ENCODE results near the gene NOB1. TPM values are rescaled to one million over a fixed set of nuclear protein-coding genes. Genes with fewer than 3 reads are reported as not detected.
A peak's percentile ranks its signal among the peaks of the same experiment; 100 is the strongest.
"Not testable (repeated sequence)": the region's sequence is repeated elsewhere in the genome, so short reads cannot be mapped to it uniquely, and the experiment has no call there.

The NOB1 gene
- total RNA-seq, 1 experiment from 2014 or later: 31.9 TPM

DNA sequence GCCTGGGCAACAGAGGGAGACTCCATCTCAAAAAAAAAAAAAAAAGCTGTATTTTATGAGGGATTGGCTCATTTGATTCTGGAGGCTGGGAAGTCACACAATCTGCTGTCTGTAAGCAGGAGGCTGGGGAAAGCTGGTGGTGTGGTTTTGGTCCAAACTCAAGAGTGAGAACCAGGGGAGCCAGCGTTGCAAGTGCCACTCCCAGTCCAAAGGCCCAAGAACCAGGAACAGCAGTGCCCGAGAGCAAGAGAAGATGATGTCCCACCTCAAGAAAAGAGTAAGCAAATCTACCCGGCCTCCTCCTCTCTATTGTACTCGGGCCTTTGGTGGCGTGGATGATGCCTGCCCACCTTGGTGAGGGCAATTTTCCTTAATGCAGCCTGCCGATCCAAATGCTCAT is 22.6 kb downstream of the NOB1 start:
- Histone ChIP-seq H3F3A (ENCODE audit: low read length, unreplicated experiment) (no peaks in the 10 kb centered on the region), H3K4me2 (ENCODE audit: low read length) (no peak overlapping the region), H3K4me1 (ENCODE audit: insufficient read depth, low read length) (peaks cover 15% of the 10 kb centered on the region; the same call in 1 of the 2 replicates), H3K9me3 (ENCODE audit: low read length) (no peaks in the 10 kb centered on the region), H3K4me3 (ENCODE audit: low read length) (no peak overlapping the region), H3K79me2 (ENCODE audit: low read length) (peaks cover 20% of the 10 kb centered on the region), H2AFZ (ENCODE audit: low read length) (no peak overlapping the region), H3K27ac (ENCODE audit: low read length) (no peak overlapping the region), H3K9ac (ENCODE audit: low read length) (no peak overlapping the region), H3K36me3 (ENCODE audit: low read depth, low read length) (no peaks in the 10 kb centered on the region), H4K20me1 (ENCODE audit: low read length) (no peaks in the 10 kb centered on the region), H3K27me3 (ENCODE audit: low read length) (no peaks in the 10 kb centered on the region), H3K9me2 (replicated peaks; ENCODE audit: low read length) (no peaks in the 10 kb centered on the region)
- DNase-seq (no peak), ATAC-seq (no peak)
- CTCF ChIA-PET: no interaction called here
- intact Hi-C loops (cut with micrococcal nuclease): no loop called here
- no TSS peak for BruUV-seq (replicated peaks)
- TF ChIP-seq EZH2phosphoT487 (IDR thresholded peaks at IDR 0.05; ENCODE audit: borderline replicate concordance, low read length) (no peak), EZH2 (IDR thresholded peaks at IDR 0.05; ENCODE audit: low read length, unreplicated experiment) (no peak)
- TF ChIP-seq, protein P1, sequence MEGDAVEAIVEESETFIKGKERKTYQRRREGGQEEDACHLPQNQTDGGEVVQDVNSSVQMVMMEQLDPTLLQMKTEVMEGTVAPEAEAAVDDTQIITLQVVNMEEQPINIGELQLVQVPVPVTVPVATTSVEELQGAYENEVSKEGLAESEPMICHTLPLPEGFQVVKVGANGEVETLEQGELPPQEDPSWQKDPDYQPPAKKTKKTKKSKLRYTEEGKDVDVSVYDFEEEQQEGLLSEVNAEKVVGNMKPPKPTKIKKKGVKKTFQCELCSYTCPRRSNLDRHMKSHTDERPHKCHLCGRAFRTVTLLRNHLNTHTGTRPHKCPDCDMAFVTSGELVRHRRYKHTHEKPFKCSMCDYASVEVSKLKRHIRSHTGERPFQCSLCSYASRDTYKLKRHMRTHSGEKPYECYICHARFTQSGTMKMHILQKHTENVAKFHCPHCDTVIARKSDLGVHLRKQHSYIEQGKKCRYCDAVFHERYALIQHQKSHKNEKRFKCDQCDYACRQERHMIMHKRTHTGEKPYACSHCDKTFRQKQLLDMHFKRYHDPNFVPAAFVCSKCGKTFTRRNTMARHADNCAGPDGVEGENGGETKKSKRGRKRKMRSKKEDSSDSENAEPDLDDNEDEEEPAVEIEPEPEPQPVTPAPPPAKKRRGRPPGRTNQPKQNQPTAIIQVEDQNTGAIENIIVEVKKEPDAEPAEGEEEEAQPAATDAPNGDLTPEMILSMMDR (conservative IDR thresholded peaks at IDR 0.05; ENCODE audit: low read depth, low read length): no peak
- POLR2A ChIA-PET (ENCODE audit: unreplicated experiment): no interaction called here

DNA sequence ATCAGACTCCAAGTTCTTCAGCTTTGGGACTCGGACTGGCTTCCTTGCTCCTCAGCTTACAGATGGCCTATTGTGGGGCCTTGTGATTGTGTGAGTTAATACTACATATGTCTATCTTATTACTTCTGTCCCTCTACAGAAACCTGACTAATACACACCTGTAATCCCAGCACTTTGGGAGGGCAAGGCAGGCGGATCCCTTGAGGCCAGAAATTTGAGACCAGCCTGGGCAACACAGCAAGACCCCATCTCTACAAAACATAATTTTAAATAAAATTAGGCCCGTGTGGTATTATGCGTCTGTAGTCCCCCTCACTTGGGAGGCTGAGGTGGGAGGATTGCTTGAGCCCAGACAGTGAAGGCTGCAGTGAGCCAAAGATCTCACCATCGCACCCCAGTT is 23.4 kb downstream of the NOB1 start:
- H3K36me3 ChIP-seq (ENCODE audit: low read depth, low read length); H3K9me2 ChIP-seq (replicated peaks; ENCODE audit: low read length); POLR2A ChIA-PET (ENCODE audit: unreplicated experiment); BruUV-seq (replicated peaks); H3K9ac ChIP-seq (ENCODE audit: low read length); H2AFZ ChIP-seq (ENCODE audit: low read length); H3K4me3 ChIP-seq (ENCODE audit: low read length); H3K4me2 ChIP-seq (ENCODE audit: low read length); H3K27me3 ChIP-seq (ENCODE audit: low read length); DNase-seq; H3F3A ChIP-seq (ENCODE audit: low read length, unreplicated experiment); H3K27ac ChIP-seq (ENCODE audit: low read length); intact Hi-C loops (cut with micrococcal nuclease); H4K20me1 ChIP-seq (ENCODE audit: low read length); CTCF ChIA-PET; H3K9me3 ChIP-seq (ENCODE audit: low read length); ATAC-seq: not testable (repeated sequence)
- H3K4me1 ChIP-seq (ENCODE audit: insufficient read depth, low read length): peaks cover 19% of the 10 kb centered on the region; the same call in 1 of the 2 replicates
- peaks cover 22% of the 10 kb centered on the region for H3K79me2 ChIP-seq (ENCODE audit: low read length)

DNA sequence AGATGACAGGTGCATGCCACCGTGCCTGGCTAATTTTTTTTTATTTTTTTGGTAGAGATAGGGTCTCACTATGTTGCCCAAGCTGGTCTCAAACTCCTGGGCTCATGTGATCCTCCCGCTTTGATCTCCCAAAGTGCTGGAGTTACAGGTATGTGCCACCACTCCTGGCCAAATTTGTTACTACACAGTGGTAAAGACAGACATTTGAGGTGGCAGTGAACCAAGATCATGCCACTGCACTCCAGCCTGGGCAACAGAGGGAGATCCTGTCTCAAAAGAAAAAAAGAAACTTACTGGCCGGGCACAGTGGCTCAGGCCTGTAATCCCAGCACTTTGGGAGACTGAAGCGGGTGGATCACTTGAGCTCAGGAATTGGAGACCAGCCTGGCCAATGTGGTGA is 25.7 kb downstream of the NOB1 start:
- H4K20me1 ChIP-seq (ENCODE audit: low read length); POLR2A ChIA-PET (ENCODE audit: unreplicated experiment); H3K4me3 ChIP-seq (ENCODE audit: low read length); CTCF ChIA-PET; ATAC-seq; H3K27ac ChIP-seq (ENCODE audit: low read length); H3K9me2 ChIP-seq (replicated peaks; ENCODE audit: low read length); BruUV-seq (replicated peaks); DNase-seq; H2AFZ ChIP-seq (ENCODE audit: low read length); H3F3A ChIP-seq (ENCODE audit: low read length, unreplicated experiment); intact Hi-C loops (cut with micrococcal nuclease); H3K9me3 ChIP-seq (ENCODE audit: low read length); H3K36me3 ChIP-seq (ENCODE audit: low read depth, low read length); H3K9ac ChIP-seq (ENCODE audit: low read length); H3K27me3 ChIP-seq (ENCODE audit: low read length): not testable (repeated sequence)
- peaks cover 44% of the 10 kb centered on the region for H3K79me2 ChIP-seq (ENCODE audit: low read length)
- H3K4me2 ChIP-seq (ENCODE audit: low read length): peak overlapping the region; percentile 83
- H3K4me1 ChIP-seq (ENCODE audit: insufficient read depth, low read length): peaks cover 34% of the 10 kb centered on the region

DNA sequence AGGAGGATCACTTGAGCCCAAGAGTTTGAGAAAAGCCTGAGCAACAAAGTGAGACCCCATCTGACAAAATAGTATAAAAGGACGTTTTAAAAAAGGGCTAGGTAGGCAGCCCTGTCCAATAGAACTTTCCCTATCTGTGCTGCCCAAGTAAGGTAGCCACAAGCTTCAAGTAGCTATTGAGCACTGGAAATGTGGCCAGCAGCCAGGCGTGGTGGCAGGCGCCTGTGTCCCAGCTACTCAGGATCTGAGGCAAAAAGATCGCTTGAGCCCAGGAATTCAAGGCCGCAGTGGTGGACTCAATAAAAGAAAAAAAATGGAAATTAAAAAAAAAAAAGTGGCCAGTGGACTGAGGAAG is 26.8 kb downstream of the NOB1 start:
- Histone ChIP-seq H3K79me2 (ENCODE audit: low read length) (peaks cover 55% of the 10 kb centered on the region), H3K4me3 (ENCODE audit: low read length) (peak overlapping the region; percentile 85), H3K36me3 (ENCODE audit: low read depth, low read length) (no peaks in the 10 kb centered on the region), H3K9ac (ENCODE audit: low read length) (peak overlapping the region; percentile 99), H3K9me3 (ENCODE audit: low read length) (no peaks in the 10 kb centered on the region), H3F3A (ENCODE audit: low read length, unreplicated experiment) (no peaks in the 10 kb centered on the region), H3K9me2 (replicated peaks; ENCODE audit: low read length) (no peaks in the 10 kb centered on the region), H3K4me2 (ENCODE audit: low read length) (peak overlapping the region; percentile 83), H2AFZ (ENCODE audit: low read length) (0 out of 2 replicates have a peak overlapping the region, but pooled peaks have one; percentile 59), H3K27ac (ENCODE audit: low read length) (peak overlapping the region; percentile 100), H4K20me1 (ENCODE audit: low read length) (peaks cover 7% of the 10 kb centered on the region; the same call in 1 of the 2 replicates), H3K27me3 (ENCODE audit: low read length) (no peaks in the 10 kb centered on the region), H3K4me1 (ENCODE audit: insufficient read depth, low read length) (peaks cover 37% of the 10 kb centered on the region)
- DNase-seq (peak; percentile 29), ATAC-seq (no peak)
- TF ChIP-seq EZH2 (IDR thresholded peaks at IDR 0.05; ENCODE audit: low read length, unreplicated experiment) (no peak), EZH2phosphoT487 (IDR thresholded peaks at IDR 0.05; ENCODE audit: borderline replicate concordance, low read length) (no peak)
- TF ChIP-seq, protein P1 (conservative IDR thresholded peaks at IDR 0.05; ENCODE audit: low read depth, low read length): no peak
- no TSS peak for BruUV-seq (replicated peaks)
- CTCF ChIA-PET: no interaction called here
- intact Hi-C loops (cut with micrococcal nuclease): no loop called here
- POLR2A ChIA-PET (ENCODE audit: unreplicated experiment): interaction anchor here (1.1 kb wide), 1 partner anchor 27 kb away, joined by 4 read pairs; the partner anchor contains the start of gene NOB1

Measured in PC-3 (cell line).